Measurements from ENCODE around the gene PLXNC1.

Gene PLXNC1

DNA sequence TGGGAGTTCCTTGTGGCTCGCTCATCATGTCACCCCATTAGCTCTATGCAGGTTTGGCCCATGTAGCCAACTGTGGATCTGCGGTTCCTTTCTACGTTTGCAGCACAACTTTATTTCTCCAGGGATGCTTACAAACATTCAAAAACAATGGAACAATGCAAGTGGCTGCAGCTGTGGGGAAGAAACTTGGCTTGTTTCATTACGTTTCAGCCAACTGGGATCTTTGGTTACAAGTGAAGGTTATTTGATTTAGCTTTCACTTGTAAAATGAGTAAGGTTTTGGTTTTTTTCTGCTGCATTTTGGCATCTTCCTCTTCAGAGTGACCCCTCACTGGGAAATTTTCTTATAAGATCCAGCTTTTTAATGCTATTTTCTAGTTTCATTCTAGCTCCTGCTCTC lies 105.9 kb downstream of the PLXNC1 start:
- Histone ChIP-seq H3K4me2 (no peak overlapping the region), H3K27me3 (ENCODE audit: insufficient read depth, low read depth) (no peaks in the 10 kb centered on the region), H4K20me1 (ENCODE audit: insufficient read depth) (no peaks in the 10 kb centered on the region), H3K9ac (no peak overlapping the region), H3K4me1 (ENCODE audit: low read depth, poor library complexity, severe bottlenecking) (peaks cover 6% of the 10 kb centered on the region), H3K27ac (no peak overlapping the region), H3K36me3 (ENCODE audit: insufficient read depth) (no peaks in the 10 kb centered on the region), H2AFZ (ENCODE audit: low read depth) (no peak overlapping the region), H3K4me3 (IDR thresholded peaks at IDR 0.05; ENCODE audit: insufficient read depth, low read depth, low read length) (no peak overlapping the region), H3K79me2 (ENCODE audit: insufficient read depth, low read depth) (no peaks in the 10 kb centered on the region)
- TF ChIP-seq, protein P1, sequence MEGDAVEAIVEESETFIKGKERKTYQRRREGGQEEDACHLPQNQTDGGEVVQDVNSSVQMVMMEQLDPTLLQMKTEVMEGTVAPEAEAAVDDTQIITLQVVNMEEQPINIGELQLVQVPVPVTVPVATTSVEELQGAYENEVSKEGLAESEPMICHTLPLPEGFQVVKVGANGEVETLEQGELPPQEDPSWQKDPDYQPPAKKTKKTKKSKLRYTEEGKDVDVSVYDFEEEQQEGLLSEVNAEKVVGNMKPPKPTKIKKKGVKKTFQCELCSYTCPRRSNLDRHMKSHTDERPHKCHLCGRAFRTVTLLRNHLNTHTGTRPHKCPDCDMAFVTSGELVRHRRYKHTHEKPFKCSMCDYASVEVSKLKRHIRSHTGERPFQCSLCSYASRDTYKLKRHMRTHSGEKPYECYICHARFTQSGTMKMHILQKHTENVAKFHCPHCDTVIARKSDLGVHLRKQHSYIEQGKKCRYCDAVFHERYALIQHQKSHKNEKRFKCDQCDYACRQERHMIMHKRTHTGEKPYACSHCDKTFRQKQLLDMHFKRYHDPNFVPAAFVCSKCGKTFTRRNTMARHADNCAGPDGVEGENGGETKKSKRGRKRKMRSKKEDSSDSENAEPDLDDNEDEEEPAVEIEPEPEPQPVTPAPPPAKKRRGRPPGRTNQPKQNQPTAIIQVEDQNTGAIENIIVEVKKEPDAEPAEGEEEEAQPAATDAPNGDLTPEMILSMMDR (conservative IDR thresholded peaks at IDR 0.05; ENCODE audit: low read depth, low read length) = no peak

DNA sequence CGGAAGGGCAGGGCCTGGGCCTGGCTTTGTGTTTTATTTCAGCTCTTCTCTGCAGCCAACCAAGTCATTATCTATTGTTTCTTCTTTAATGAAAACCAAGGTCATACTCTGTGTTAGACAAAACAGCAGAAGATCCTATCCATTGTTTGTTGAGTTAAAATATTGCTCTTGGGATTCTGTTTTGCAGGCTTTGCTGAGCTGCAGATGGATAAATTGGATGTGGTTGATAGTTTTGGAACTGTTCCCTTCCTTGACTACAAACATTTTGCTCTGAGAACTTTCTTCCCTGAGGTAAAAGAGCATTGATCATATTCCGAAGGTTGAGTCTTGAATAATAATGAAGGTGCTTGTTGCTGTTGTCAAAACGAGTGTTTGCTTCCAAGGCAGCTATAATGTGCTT lies 106.6 kb downstream of the PLXNC1 start:
- no peak overlapping the region for H3K4me3 ChIP-seq (IDR thresholded peaks at IDR 0.05; ENCODE audit: insufficient read depth, low read depth, low read length)
- TF ChIP-seq, protein P1 (conservative IDR thresholded peaks at IDR 0.05; ENCODE audit: low read depth, low read length) = no peak
- H3K36me3 ChIP-seq (ENCODE audit: insufficient read depth) = no peaks in the 10 kb centered on the region
- H3K4me1 ChIP-seq (ENCODE audit: low read depth, poor library complexity, severe bottlenecking) = peaks cover 6% of the 10 kb centered on the region
- no peaks in the 10 kb centered on the region for H3K79me2 ChIP-seq (ENCODE audit: insufficient read depth, low read depth)
- no peaks in the 10 kb centered on the region for H3K27me3 ChIP-seq (ENCODE audit: insufficient read depth, low read depth)
- H3K4me2 ChIP-seq = no peak overlapping the region
- no peak overlapping the region for H3K27ac ChIP-seq
- H3K9ac ChIP-seq = no peak overlapping the region
- H2AFZ ChIP-seq (ENCODE audit: low read depth) = no peak overlapping the region
- no peaks in the 10 kb centered on the region for H4K20me1 ChIP-seq (ENCODE audit: insufficient read depth)

DNA sequence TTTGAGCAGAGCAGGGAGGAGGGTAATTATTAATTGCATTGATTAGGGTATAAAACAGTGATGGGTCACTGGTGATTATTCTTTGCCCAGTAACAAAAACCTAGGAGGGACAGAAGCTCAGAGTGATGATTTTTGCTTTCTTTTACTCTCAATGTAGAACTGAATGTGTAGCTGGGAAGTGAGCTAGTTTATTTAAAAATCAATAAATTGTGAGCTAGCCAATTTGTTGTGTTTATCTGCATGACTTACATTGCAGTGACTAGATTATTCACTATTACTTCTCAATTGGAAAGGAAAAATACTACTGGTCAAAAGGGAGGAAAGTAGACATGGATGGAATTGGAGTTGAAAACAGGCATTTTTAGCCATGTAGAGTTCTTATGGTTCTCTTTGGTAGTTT lies 107.1 kb downstream of the PLXNC1 start:
- H2AFZ ChIP-seq (ENCODE audit: low read depth) = no peak overlapping the region
- H3K27ac ChIP-seq = no peak overlapping the region
- H3K9ac ChIP-seq = no peak overlapping the region
- TF ChIP-seq, protein P1 (conservative IDR thresholded peaks at IDR 0.05; ENCODE audit: low read depth, low read length) = no peak
- no peaks in the 10 kb centered on the region for H3K36me3 ChIP-seq (ENCODE audit: insufficient read depth)
- peaks cover 6% of the 10 kb centered on the region for H3K4me1 ChIP-seq (ENCODE audit: low read depth, poor library complexity, severe bottlenecking)
- H3K4me2 ChIP-seq = no peak overlapping the region
- H3K79me2 ChIP-seq (ENCODE audit: insufficient read depth, low read depth) = no peaks in the 10 kb centered on the region
- H3K27me3 ChIP-seq (ENCODE audit: insufficient read depth, low read depth) = no peaks in the 10 kb centered on the region
- H3K4me3 ChIP-seq (IDR thresholded peaks at IDR 0.05; ENCODE audit: insufficient read depth, low read depth, low read length) = no peak overlapping the region
- H4K20me1 ChIP-seq (ENCODE audit: insufficient read depth) = no peaks in the 10 kb centered on the region

DNA sequence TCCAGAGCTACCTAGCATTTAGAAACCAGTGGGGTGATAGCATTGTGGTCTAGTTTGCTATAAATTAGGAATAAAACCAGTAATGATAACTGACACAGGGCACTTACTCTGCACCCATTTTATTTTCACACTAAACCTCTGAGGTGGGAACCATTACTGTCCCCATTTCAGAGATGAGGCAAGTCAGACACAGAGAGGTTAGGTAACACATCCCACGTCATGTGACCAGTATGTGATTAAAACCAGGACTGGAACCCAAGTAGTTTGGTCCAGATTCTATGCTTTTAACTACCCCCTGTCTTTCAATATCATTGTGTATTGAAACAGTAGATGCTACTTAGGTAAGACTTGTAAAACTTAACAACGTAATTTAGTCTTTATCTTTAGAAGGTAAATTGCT lies 110.2 kb downstream of the PLXNC1 start:
- no peak overlapping the region for H3K4me3 ChIP-seq (IDR thresholded peaks at IDR 0.05; ENCODE audit: insufficient read depth, low read depth, low read length)
- H3K27ac ChIP-seq = no peak overlapping the region
- no peaks in the 10 kb centered on the region for H3K36me3 ChIP-seq (ENCODE audit: insufficient read depth)
- no peak overlapping the region for H3K4me2 ChIP-seq
- H3K79me2 ChIP-seq (ENCODE audit: insufficient read depth, low read depth) = no peaks in the 10 kb centered on the region
- no peaks in the 10 kb centered on the region for H3K27me3 ChIP-seq (ENCODE audit: insufficient read depth, low read depth)
- H3K9ac ChIP-seq = no peak overlapping the region
- H4K20me1 ChIP-seq (ENCODE audit: insufficient read depth) = no peaks in the 10 kb centered on the region
- TF ChIP-seq, protein P1 (conservative IDR thresholded peaks at IDR 0.05; ENCODE audit: low read depth, low read length) = no peak
- H3K4me1 ChIP-seq (ENCODE audit: low read depth, poor library complexity, severe bottlenecking) = peaks cover 6% of the 10 kb centered on the region
- H2AFZ ChIP-seq (ENCODE audit: low read depth) = no peak overlapping the region
